Astrocyte of the spinal cord (primary cell): ENCODE data around the gene USP17L13.
"Not testable (repeated sequence)": the region's sequence is repeated elsewhere in the genome, so short reads cannot be mapped to it uniquely, and the experiment has no call there.

ENCODE experiments used
- DNase-seq: peaks from one replicate; pipeline ENCODE4 v3.0.0; 2011; ENCODE audit warnings: low read depth, low spot score
- H3K4me3 ChIP-seq: 2 replicates; pipeline ENCODE4 v1.5.1; 2011; ENCODE audit warnings: low read depth, mild to moderate bottlenecking, low read length, moderate library complexity
- in situ Hi-C: cut with HindIII; loops from 2 replicates; pipeline ENCODE4 v1.10.0; 2017; ENCODE audit warnings: low sequenced_read_pairs

USP17L13 gene, protein sequence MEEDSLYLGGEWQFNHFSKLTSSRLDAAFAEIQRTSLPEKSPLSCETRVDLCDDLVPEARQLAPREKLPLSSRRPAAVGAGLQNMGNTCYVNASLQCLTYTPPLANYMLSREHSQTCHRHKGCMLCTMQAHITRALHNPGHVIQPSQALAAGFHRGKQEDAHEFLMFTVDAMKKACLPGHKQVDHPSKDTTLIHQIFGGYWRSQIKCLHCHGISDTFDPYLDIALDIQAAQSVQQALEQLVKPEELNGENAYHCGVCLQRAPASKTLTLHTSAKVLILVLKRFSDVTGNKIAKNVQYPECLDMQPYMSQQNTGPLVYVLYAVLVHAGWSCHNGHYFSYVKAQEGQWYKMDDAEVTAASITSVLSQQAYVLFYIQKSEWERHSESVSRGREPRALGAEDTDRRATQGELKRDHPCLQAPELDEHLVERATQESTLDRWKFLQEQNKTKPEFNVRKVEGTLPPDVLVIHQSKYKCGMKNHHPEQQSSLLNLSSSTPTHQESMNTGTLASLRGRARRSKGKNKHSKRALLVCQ

DNA sequence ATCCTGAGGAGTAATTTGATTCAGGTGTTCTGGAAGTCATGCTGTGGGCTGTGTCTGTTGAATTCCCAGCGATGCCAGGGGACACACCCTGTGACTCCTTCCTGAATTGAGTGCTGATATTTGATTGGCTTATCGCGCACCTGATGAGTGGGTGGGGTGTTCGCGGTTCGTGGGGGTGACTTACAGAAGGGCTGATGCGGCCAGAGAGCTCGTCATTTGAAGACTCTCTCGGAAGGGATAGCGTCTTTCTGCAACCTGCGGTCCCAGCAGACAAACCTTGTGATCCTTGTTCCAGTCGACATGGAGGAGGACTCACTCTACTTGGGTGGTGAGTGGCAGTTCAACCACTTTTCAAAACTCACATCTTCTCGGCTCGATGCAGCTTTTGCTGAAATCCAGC, at the start of gene USP17L13:
Gene USP17L13 (plus strand): TSS at position 301 of the 400 bp plus-strand sequence. CDS start 0 bp downstream, at position 301.
- H3K4me3 ChIP-seq, DNase-seq, in situ Hi-C loops: not testable (repeated sequence)

DNA sequence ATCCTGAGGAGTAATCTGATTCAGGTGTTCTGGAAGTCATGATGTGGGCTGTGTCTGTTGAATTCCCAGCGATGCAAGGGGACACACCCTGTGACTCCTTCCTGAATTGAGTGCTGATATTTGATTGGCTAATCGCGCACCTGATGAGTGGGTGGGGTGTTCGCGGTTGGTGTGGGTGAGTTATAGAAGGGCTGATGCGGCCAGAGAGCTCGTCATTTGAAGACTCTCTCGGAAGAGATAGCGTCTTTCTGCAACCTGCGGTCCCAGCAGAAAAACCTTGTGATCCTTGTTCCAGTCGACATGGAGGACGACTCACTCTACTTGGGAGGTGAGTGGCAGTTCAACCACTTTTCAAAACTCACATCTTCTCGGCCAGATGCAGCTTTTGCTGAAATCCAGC, 14.3 kb upstream of the USP17L13 start, which contains the start of gene USP17L10:
Gene USP17L10 (plus strand): TSS at position 301 of the 400 bp plus-strand sequence. CDS start 0 bp downstream, at position 301.
- H3K4me3 ChIP-seq, in situ Hi-C loops, DNase-seq: not testable (repeated sequence)

DNA sequence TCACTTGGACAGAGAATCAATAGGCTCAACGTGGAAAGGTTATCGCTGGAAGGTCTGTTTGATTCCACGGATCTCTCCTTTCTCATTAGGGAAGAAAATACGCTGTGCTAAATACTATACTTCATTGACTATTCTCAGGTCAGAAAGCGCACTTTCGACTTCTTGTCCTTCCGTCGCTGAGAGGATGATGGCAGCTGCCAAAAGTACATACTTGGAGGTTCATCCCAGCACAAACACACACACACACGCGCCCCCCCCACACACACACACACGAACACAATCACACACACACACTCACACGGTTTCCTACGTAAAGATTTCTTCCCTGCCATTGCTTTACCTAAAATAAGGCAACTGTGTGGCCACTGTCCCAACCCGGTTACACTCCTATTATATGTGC, 10.0 kb upstream of the USP17L13 start:
- DNase-seq, in situ Hi-C loops, H3K4me3 ChIP-seq: not testable (repeated sequence)

DNA sequence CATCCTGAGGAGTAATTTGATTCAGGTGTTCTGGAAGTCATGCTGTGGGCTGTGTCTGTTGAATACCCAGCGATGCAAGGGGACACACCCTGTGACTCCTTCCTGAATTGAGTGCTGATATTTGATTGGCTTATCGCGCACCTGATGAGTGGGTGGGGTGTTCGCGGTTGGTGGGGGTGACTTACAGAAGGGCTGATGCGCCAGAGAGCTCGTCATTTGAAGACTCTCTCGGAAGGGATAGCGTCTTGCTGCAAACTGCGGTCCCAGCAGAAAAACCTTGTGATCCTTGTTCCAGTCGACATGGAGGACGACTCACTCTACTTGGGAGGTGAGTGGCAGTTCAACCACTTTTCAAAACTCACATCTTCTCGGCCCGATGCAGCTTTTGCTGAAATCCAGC, 9.6 kb upstream of the USP17L13 start, which contains the start of gene USP17L11:
Gene USP17L11 (plus strand): TSS at position 301 of the 400 bp plus-strand sequence. CDS start 0 bp downstream, at position 301.
- DNase-seq, in situ Hi-C loops, H3K4me3 ChIP-seq: not testable (repeated sequence)

DNA sequence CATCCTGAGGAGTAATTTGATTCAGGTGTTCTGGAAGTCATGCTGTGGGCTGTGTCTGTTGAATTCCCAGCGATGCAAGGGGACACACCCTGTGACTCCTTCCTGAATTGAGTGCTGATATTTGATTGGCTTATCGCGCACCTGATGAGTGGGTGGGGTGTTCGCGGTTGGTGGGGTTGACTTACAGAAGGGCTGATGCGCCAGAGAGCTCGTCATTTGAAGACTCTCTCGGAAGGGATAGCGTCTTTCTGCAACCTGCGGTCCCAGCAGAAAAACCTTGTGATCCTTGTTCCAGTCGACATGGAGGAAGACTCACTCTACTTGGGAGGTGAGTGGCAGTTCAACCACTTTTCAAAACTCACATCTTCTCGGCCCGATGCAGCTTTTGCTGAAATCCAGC, 4.8 kb upstream of the USP17L13 start, which contains the start of gene USP17L12:
Gene USP17L12 (plus strand): TSS at position 301 of the 400 bp plus-strand sequence. CDS start 0 bp downstream, at position 301.
- not testable (repeated sequence) for DNase-seq, H3K4me3 ChIP-seq

DNA sequence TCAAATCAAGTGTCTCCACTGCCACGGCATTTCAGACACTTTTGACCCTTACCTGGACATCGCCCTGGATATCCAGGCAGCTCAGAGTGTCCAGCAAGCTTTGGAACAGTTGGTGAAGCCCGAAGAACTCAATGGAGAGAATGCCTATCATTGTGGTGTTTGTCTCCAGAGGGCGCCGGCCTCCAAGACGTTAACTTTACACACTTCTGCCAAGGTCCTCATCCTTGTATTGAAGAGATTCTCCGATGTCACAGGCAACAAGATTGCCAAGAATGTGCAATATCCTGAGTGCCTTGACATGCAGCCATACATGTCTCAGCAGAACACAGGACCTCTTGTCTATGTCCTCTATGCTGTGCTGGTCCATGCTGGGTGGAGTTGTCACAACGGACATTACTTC, 5.6 kb downstream of the USP17L13 start:
- in situ Hi-C loops, DNase-seq, H3K4me3 ChIP-seq: not testable (repeated sequence)

More for the DNA sequence above, 4.8 kb upstream of the USP17L13 start, which contains the start of gene USP17L12:
- in situ Hi-C loops = not testable (repeated sequence)

DNA sequence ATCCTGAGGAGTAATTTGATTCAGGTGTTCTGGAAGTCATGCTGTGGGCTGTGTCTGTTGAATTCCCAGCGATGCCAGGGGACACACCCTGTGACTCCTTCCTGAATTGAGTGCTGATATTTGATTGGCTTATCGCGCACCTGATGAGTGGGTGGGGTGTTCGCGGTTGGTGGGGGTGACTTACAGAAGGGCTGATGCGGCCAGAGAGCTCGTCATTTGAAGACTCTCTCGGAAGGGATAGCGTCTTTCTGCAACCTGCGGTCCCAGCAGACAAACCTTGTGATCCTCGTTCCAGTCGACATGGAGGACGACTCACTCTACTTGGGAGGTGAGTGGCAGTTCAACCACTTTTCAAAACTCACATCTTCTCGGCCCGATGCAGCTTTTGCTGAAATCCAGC, 9.4 kb downstream of the USP17L13 start, which contains the start of gene USP17L15:
Gene USP17L15 (plus strand): TSS at position 301 of the 400 bp plus-strand sequence. CDS start 0 bp downstream, at position 301.
- H3K4me3 ChIP-seq, in situ Hi-C loops, DNase-seq: not testable (repeated sequence)

DNA sequence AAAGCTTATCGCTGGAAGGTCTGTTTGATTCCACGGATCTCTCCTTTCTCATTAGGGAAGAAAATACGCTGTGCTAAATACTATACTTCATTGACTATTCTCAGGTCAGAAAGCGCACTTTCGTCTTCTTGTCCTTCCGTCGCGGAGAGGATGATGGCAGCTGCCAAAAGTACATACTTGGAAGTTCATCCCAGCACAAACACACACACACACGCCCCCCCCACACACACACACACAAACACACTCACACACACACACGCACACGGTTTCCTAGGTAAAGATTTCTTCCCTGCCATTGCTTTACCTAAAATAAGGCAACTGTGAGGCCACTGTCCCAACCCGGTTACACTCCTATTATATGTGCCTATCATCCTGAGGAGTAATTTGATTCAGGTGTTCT, 13.8 kb downstream of the USP17L13 start:
- in situ Hi-C loops, H3K4me3 ChIP-seq, DNase-seq: not testable (repeated sequence)

DNA sequence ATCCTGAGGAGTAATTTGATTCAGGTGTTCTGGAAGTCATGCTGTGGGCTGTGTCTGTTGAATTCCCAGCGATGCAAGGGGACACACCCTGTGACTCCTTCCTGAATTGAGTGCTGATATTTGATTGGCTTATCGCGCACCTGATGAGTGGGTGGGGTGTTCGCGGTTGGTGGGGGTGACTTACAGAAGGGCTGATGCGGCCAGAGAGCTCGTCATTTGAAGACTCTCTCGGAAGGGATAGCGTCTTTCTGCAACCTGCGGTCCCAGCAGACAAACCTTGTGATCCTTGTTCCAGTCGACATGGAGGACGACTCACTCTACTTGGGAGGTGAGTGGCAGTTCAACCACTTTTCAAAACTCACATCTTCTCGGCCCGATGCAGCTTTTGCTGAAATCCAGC, 18.9 kb downstream of the USP17L13 start, which contains the start of gene USP17L17:
Gene USP17L17 (plus strand): TSS at position 301 of the 400 bp plus-strand sequence. CDS start 0 bp downstream, at position 301.
- H3K4me3 ChIP-seq, DNase-seq, in situ Hi-C loops: not testable (repeated sequence)

DNA sequence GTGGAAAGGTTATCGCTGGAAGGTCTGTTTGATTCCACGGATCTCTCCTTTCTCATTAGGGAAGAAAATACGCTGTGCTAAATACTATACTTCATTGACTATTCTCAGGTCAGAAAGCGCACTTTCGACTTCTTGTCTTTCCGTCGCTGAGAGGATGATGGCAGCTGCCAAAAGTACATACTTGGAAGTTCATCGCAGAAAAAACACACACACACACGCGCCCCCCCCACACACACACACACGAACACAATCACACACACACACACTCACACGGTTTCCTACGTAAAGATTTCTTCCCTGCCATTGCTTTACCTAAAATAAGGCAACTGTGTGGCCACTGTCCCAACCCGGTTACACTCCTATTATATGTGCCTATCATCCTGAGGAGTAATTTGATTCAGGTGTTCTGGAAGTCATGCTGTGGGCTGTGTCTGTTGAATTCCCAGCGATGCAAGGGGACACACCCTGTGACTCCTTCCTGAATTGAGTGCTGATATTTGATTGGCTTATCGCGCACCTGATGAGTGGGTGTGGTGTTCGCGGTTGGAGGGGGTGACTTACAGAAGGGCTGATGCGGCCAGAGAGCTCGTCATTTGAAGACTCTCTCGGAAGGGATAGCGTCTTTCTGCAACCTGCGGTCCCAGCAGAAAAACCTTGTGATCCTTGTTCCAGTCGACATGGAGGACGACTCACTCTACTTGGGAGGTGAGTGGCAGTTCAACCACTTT, 23.4 kb downstream of the USP17L13 start, which contains the start of gene USP17L18:
Gene USP17L18 (plus strand): TSS at position 678 of the 728 bp plus-strand sequence. CDS start 0 bp downstream, at position 678.
- H3K4me3 ChIP-seq, in situ Hi-C loops: not testable (repeated sequence)
- peak; percentile 5 for DNase-seq

DNA sequence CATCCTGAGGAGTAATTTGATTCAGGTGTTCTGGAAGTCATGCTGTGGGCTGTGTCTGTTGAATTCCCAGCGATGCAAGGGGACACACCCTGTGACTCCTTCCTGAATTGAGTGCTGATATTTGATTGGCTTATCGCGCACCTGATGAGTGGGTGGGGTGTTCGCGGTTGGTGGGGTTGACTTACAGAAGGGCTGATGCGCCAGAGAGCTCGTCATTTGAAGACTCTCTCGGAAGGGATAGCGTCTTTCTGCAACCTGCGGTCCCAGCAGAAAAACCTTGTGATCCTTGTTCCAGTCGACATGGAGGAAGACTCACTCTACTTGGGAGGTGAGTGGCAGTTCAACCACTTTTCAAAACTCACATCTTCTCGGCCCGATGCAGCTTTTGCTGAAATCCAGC, 28.4 kb downstream of the USP17L13 start, which contains the start of gene USP17L19:
Gene USP17L19 (plus strand): TSS at position 301 of the 400 bp plus-strand sequence. CDS start 0 bp downstream, at position 301.
- DNase-seq, H3K4me3 ChIP-seq, in situ Hi-C loops: not testable (repeated sequence)

DNA sequence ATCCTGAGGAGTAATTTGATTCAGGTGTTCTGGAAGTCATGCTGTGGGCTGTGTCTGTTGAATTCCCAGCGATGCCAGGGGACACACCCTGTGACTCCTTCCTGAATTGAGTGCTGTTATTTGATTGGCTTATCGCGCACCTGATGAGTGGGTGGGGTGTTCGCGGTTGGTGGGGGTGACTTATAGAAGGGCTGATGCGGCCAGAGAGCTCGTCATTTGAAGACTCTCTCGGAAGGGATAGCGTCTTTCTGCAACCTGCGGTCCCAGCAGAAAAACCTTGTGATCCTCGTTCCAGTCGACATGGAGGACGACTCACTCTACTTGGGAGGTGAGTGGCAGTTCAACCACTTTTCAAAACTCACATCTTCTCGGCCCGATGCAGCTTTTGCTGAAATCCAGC, 33.1 kb downstream of the USP17L13 start, which contains the start of gene USP17L20:
Gene USP17L20 (plus strand): TSS at position 301 of the 400 bp plus-strand sequence. CDS start 0 bp downstream, at position 301.
- DNase-seq, H3K4me3 ChIP-seq, in situ Hi-C loops: not testable (repeated sequence)

DNA sequence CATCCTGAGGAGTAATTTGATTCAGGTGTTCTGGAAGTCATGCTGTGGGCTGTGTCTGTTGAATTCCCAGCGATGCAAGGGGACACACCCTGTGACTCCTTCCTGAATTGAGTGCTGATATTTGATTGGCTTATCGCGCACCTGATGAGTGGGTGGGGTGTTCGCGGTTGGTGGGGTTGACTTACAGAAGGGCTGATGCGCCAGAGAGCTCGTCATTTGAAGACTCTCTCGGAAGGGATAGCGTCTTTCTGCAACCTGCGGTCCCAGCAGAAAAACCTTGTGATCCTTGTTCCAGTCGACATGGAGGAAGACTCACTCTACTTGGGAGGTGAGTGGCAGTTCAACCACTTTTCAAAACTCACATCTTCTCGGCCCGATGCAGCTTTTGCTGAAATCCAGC, 37.9 kb downstream of the USP17L13 start, which contains the start of gene USP17L21:
Gene USP17L21 (plus strand): TSS at position 301 of the 400 bp plus-strand sequence. CDS start 0 bp downstream, at position 301.
- H3K4me3 ChIP-seq, DNase-seq, in situ Hi-C loops: not testable (repeated sequence)

DNA sequence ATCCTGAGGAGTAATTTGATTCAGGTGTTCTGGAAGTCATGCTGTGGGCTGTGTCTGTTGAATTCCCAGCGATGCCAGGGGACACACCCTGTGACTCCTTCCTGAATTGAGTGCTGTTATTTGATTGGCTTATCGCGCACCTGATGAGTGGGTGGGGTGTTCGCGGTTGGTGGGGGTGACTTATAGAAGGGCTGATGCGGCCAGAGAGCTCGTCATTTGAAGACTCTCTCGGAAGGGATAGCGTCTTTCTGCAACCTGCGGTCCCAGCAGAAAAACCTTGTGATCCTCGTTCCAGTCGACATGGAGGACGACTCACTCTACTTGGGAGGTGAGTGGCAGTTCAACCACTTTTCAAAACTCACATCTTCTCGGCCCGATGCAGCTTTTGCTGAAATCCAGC, 42.6 kb downstream of the USP17L13 start, which contains the start of gene USP17L22:
Gene USP17L22 (plus strand): TSS at position 301 of the 400 bp plus-strand sequence. CDS start 0 bp downstream, at position 301.
- H3K4me3 ChIP-seq, in situ Hi-C loops, DNase-seq: not testable (repeated sequence)

DNA sequence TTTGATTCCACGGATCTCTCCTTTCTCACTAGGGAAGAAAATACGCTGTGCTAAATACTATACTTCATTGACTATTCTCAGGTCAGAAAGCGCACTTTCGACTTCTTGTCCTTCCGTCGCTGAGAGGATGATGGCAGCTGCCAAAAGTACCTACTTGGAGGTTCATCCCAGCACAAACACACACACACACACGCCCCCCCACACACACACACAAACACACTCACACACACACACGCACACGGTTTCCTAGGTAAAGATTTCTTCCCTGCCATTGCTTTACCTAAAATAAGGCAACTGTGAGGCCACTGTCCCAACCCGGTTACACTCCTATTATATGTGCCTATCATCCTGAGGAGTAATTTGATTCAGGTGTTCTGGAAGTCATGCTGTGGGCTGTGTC, 47.0 kb downstream of the USP17L13 start:
- H3K4me3 ChIP-seq, in situ Hi-C loops, DNase-seq: not testable (repeated sequence)
